NCI-H1092 treated with DMSO at 0.1 percent for 48 hours (cell line): ENCODE measurements around the gene DNAJC24.
A peak's percentile ranks its signal among the peaks of the same experiment; 100 is the strongest.

Experiments
- DNase-seq: peaks from one replicate; lab custom pipeline; 2025; lab: John Stamatoyannopoulos, UW

DNAJC24 gene

GRCh38 chr11:31415435-31415834 is 45.8 kb downstream of the DNAJC24 start:
- no peak for DNase-seq

DNA sequence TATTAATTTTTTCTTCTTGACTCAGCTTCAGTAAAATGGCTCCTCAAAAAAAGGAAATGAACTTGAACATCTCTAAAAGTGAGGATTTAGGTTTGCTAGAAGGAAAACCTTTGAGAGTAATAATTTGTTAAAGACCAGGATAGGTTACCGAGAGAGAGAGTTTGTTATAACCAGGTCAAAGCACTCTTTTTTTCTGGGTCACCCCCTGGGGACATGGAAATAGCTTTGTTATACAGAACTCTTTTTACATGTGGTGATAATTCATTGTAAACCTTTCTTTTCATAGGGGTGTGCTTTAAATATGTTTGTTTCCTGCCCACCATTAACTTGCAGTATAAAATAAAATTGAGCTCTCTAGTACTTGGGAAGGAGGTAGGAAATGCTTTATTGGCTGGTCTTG is 47.7 kb downstream of the DNAJC24 start:
- no peak for DNase-seq

- DNase-seq, result no peak
Observed at GRCh38 chr11:31417816-31418215, 48.2 kb downstream of the DNAJC24 start.

DNA sequence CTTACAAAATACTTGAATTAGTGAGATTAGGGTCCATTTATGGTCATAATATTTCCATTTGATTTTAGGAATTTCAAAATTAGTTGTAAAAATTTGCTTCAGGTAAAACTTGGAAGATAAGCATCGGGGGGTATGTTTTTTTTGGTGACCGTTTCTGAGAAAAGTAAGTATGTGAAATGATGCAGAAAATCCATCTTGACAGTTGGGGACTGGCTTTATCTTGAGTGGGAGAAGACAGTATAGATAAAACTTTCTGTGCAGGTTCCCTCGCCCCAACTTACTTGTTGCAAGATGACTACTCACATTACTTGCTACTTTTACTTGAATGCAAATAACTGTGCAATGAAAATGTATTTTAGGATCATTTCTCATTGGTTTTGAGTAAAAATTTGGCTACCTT is 49.5 kb downstream of the DNAJC24 start:
- no peak for DNase-seq

- DNase-seq, result no peak
Observed at GRCh38 chr11:31419669-31420068, 50.0 kb downstream of the DNAJC24 start.

- no peak for DNase-seq
Observed at GRCh38 chr11:31421820-31422219, 52.2 kb downstream of the DNAJC24 start.

DNA sequence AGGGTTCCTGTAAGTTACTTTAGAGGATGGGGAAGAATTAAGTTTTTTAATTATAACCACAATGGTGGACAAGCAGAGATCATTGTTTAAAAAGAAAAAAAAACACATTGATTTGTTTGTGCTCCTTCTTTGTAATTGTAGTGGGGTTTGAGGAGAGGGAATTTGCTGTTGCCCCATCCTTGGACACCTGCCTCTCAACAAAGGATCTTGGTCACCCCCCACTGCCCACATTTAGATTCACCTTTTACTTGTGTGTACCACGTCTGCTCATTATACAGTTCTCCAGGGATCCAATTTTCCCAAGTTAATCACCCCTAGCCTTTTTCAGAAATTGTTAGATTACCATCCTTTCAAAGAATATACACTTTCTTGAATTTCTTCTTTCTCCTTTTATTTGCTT is 53.0 kb downstream of the DNAJC24 start:
- peak; percentile 28 for DNase-seq

DNA sequence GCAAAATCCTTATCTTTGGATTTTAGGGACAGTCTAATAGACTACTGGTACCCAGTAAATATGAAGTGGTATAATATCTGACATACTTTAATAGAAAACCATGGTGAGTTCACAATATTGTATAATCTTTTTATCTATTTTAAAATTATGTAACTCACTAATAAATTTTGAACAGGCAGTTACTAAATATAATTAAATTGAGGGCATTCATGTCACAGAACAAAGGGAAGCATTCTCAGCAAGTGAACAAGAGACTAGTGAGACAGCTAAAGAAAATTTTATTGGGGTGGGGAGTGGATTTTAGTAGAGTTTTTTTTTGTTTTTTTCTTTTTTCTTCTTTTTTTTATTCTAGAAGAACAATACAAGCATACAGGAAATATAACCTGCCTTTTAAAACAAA is 55.0 kb downstream of the DNAJC24 start:
- DNase-seq, result no peak

DNA sequence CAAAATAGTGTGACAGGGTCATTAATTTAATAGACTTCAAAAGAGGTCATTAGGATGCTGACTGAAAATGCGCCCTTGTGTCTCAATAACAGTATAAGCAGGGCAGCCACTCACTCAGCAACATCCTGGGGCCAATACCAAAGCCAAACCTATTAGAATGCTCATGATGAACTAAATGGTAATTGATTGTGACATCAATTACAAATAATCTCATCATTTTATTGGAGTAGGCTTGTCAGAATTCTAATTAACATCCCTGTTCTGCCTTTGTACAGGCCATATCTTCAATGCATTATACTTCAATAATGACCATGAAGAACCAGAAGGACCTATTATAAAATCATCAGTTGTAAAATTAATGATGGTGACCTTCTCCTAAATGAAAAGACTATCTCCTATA is 64.2 kb downstream of the DNAJC24 start:
- DNase-seq, result no peak

- DNase-seq, result no peak
Observed at GRCh38 chr11:31437742-31438435, 68.2 kb downstream of the DNAJC24 start.

DNA sequence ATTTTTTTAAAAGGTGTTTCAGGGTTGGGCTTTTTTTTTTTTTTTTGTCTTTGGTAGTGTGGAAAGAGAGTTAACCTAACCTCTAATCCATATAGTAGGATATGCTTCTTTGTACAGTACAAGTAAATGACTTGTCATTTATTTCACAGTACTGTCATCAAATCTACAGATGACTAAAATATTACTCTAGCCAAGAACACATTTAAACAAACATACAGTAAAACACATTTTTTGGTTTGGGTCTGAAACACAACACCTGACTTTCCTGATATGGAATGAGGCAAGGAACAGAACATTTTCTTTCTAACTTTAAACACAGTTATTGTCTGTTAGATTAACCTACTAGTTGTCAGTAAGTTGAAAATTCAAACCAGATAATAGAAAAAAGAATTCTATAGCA is 71.6 kb downstream of the DNAJC24 start:
- DNase-seq, result peak; percentile 14

GRCh38 chr11:31442086-31442485 is 72.4 kb downstream of the DNAJC24 start:
- peak; percentile 94 for DNase-seq

GRCh38 chr11:31443802-31444201 is 74.1 kb downstream of the DNAJC24 start:
- DNase-seq, result no peak

- no peak for DNase-seq
Observed at GRCh38 chr11:31445621-31446020, 76.0 kb downstream of the DNAJC24 start.

DNA sequence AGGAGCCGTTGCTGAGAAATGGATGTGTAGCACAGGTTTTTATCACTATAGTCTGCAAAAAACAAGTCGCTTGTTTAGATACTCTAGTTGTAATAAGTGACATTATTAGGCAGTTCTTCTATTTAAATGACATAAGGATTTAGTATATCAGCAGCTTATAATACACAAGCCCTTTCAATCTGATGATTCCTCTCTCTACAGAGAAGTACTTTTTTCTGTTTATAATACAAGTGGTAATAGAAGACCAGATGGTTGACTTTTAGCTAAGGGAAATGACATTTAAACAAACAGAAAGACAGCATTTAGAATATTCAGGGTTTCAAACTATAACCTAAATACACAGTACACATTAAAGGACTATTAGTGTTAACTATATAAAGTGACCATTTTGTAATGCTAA is 79.4 kb downstream of the DNAJC24 start:
- peak; percentile 59 for DNase-seq

DNA sequence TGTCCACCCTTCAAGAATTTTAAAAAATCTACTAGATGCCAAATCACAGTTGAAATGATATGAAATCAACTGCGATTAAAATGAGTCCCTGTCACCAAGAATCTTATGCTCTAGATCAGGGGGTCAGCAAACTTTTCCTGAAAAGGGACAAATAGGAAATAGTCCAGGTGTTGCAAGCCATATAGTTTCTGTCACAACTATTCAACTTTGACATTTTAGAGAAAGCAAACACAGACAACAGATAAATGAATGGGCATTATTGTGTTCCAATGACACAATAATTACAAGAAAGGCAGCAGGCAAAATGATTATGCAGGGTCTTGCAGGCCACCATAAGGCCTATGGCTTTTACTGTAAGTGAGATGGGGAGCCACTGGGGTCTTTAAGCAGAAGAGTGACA is 81.2 kb downstream of the DNAJC24 start:
- no peak for DNase-seq

GRCh38 chr11:31455177-31455576 is 85.5 kb downstream of the DNAJC24 start:
- no peak for DNase-seq

DNA sequence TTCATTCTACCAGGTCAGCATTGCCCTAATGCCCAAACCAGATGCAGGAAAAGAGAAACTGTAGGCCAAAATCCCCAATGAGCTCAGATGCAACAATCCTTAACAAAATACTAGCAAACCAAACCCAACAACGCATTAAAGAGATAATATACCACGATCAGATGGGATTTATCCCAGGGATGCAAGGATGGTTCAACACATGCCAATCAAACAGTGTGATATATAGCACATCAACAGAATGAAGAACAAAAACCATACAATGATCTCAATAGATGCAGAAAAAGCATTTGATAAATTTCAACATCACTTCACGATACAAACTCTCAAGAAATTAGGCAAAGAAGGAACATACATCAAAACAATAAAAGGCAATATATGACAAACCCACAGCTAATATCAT is 94.8 kb downstream of the DNAJC24 start:
- no peak for DNase-seq

DNA sequence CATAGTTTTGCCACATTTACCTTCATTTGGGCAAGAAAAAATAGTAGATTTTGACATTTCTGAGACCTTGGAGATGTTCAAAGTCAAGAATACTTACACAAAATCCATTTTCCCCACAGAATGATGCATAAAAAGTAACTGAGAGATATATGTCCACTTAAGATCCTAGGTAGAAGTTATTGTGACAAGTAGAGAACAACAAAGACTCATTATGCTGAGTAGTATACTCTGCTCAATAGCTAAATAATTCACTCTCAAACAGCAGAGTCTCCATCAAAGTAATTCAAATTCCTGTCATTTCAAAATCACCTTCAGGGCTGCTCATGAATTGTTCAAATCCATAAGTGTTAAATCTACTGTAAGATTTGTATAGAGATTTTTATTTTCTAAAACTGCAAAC is 104.4 kb downstream of the DNAJC24 start:
- DNase-seq, result no peak

- DNase-seq, result no peak
Observed at GRCh38 chr11:31477528-31478222, 108.0 kb downstream of the DNAJC24 start.

DNA sequence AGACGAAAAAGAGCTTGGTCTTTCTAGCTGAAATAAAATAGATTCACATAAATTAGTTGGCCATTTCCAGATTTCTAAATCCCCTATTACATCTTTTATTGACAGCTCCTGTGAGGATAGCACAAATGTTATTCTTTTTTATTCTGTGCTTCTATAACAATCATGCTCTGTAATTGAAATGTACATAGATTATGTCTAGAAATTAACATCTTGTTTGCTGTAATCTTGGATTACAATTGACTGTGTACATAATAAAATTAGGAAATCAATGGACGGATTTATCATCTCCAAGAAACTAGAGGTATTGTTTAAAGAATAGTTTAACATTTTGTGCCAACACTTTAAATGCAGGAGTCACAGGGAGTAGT is 108.5 kb downstream of the DNAJC24 start:
- DNase-seq, result no peak

GRCh38 chr11:31479066-31479465 is 109.4 kb downstream of the DNAJC24 start:
- DNase-seq, result no peak

- no peak for DNase-seq
Observed at GRCh38 chr11:31480930-31481329, 111.3 kb downstream of the DNAJC24 start.
